HepG2 (cell line): ENCODE results near the gene SLC25A33. TPM values are rescaled to one million over a fixed set of nuclear protein-coding genes. Genes with fewer than 3 reads are reported as not detected.

Source experiments
- FOXC1 ChIP-seq: sonication (generic); formaldehyde crosslinking; IDR thresholded peaks from 2 replicates; pipeline ENCODE4 v1.8.0; 2022; ENCODE audit warnings: mild to moderate bottlenecking, missing genetic modification reagents, borderline replicate concordance
- FOXP4 ChIP-seq: sonication (generic); formaldehyde crosslinking; IDR thresholded peaks from 2 replicates; pipeline ENCODE4 v1.4.0; 2020; ENCODE audit warnings: missing genetic modification reagents
- HCFC1 ChIP-seq: fragments of 150-350 bp; IDR thresholded peaks from 2 replicates; pipeline ENCODE4 v1.6.1; 2014; ENCODE audit warnings: low read depth, low read length
- HHEX ChIP-seq: IDR thresholded peaks from 2 replicates; pipeline ENCODE4 v1.6.1; 2016; ENCODE audit warnings: control low read depth
- HNF4A ChIP-seq: sonication (generic); formaldehyde crosslinking; IDR thresholded peaks from 2 replicates; pipeline ENCODE4 v1.4.0; 2020; ENCODE audit warnings: missing genetic modification reagents
- HOXA5 ChIP-seq: sonication (generic); formaldehyde crosslinking; IDR thresholded peaks from 2 replicates; pipeline ENCODE4 v1.4.0; 2020; ENCODE audit warnings: missing genetic modification reagents
- ISL2 ChIP-seq: sonication (generic); formaldehyde crosslinking; IDR thresholded peaks from 2 replicates; pipeline ENCODE4 v1.5.0; 2020; ENCODE audit warnings: missing genetic modification reagents
- MAX ChIP-seq: IDR thresholded peaks from 2 replicates; pipeline ENCODE4 v1.6.1; 2012; ENCODE audit warnings: inconsistent platforms
- MYPOP ChIP-seq: sonication (generic); formaldehyde crosslinking; IDR thresholded peaks from 2 replicates; pipeline ENCODE4 v1.8.1; 2023; ENCODE audit warnings: mild to moderate bottlenecking, moderate library complexity, missing genetic modification reagents
- PATZ1 ChIP-seq: sonication (generic); formaldehyde crosslinking; IDR thresholded peaks from 2 replicates; pipeline ENCODE4 v1.4.0; 2020; ENCODE audit warnings: missing genetic modification reagents
- RARG ChIP-seq: sonication (generic); formaldehyde crosslinking; IDR thresholded peaks from 2 replicates; pipeline ENCODE4 v1.4.0; 2020; ENCODE audit warnings: low read depth, mild to moderate bottlenecking, missing genetic modification reagents
- RBM39 ChIP-seq: fragments of 200-400 bp; formaldehyde crosslinking; IDR thresholded peaks from one replicate; pipeline ENCODE4 v1.6.1; 2018; ENCODE audit warnings: antibody characterized with exemption, mild to moderate bottlenecking, low read depth, low read length; ENCODE audit not compliant: poor library complexity, severe bottlenecking
- SRY ChIP-seq: sonication (generic); formaldehyde crosslinking; IDR thresholded peaks from 2 replicates; pipeline ENCODE4 v1.8.0; 2022; ENCODE audit warnings: mild to moderate bottlenecking, missing genetic modification reagents
- TFAP4 ChIP-seq: sonication (generic); IDR thresholded peaks from 2 replicates; pipeline ENCODE4 v1.6.1; 2016; ENCODE audit warnings: low read depth, borderline replicate concordance
- ZBTB2 ChIP-seq: sonication (generic); formaldehyde crosslinking; IDR thresholded peaks from 2 replicates; pipeline ENCODE4 v1.8.0; 2022; ENCODE audit warnings: low read depth, missing genetic modification reagents
- ZFYVE20 ChIP-seq: sonication (generic); formaldehyde crosslinking; IDR thresholded peaks from 2 replicates; pipeline ENCODE4 v1.8.0; 2023; ENCODE audit warnings: low read depth, mild to moderate bottlenecking, moderate library complexity, missing genetic modification reagents, borderline replicate concordance
- ZNF512 ChIP-seq: sonication (generic); formaldehyde crosslinking; IDR thresholded peaks from 2 replicates; pipeline ENCODE4 v1.4.0; 2020; ENCODE audit warnings: mild to moderate bottlenecking, missing genetic modification reagents
- ZNF660 ChIP-seq: sonication (generic); formaldehyde crosslinking; IDR thresholded peaks from 2 replicates; pipeline ENCODE4 v1.5.1; 2020; ENCODE audit warnings: mild to moderate bottlenecking, low read depth, missing genetic modification reagents, borderline replicate concordance
- polyA plus RNA-seq, 8 experiments: library from polyadenylated mRNA; depleted of rRNA in 3 of 8; stranded (reverse) in 7 of 8; unstranded in 1 of 8; fragments of >200 nt; fragmentation: Illumina TruSeq in 4 of 8; extraction: Trizol in 4 of 8; gene quantifications; 2 replicates each; pipeline versions ENCODE4 v1.2.1 to v1.2.3, GENCODE V29; 2011 to 2016; ENCODE audit warnings: low read depth in 4 of 8, missing spikeins in 1 of 8, mixed read lengths in 1 of 8; ENCODE audit not compliant: insufficient read depth in 1 of 8
- total RNA-seq, 5 experiments: library from RNA; depleted of rRNA; stranded (reverse); fragments of >200 nt; fragmentation: Illumina TruSeq; extraction: Trizol; gene quantifications; 2 replicates each; pipeline ENCODE4 v1.2.3, GENCODE V29; 2016; ENCODE audit warnings: low read depth in 1 of 5

SLC25A33 gene
- total and polyA plus RNA-seq, 2 of the 13 experiments (the other 11 are each of a cell fraction or from before 2014, with no cell fraction given): 15.4 to 50.3 TPM

GRCh38 chr1:9503001-9503675, 36.1 kb upstream of the SLC25A33 start (continued):
- TF ChIP-seq FOXP4 (CRISPR knock-in tag) (0 out of 2 replicates have a peak, but pooled peaks have one; percentile 19), TFAP4 (peak; percentile 86), ZNF660 (no peak), RBM39 (peak; percentile 39), ZNF512 (CRISPR knock-in tag) (peak; percentile 77; the same call in 1 of the 2 replicates), HCFC1 (no peak), PATZ1 (0 out of 2 replicates have a peak, but pooled peaks have one; percentile 3), ISL2 (CRISPR knock-in tag) (0 out of 2 replicates have a peak, but pooled peaks have one; percentile 31), MYPOP (CRISPR knock-in tag) (no peak), ZFYVE20 (no peak), ZBTB2 (CRISPR knock-in tag) (no peak), SRY (CRISPR knock-in tag) (no peak), HNF4A (CRISPR knock-in tag) (peak; percentile 72), MAX (peak; percentile 59; the same call in 1 of the 2 replicates), HHEX (CRISPR knock-in tag) (no peak), FOXC1 (CRISPR knock-in tag) (no peak), HOXA5 (no peak), RARG (no peak)
